ENCODE results near the gene BCAN. TPM values are rescaled to one million over a fixed set of nuclear protein-coding genes. Genes with fewer than 3 reads are reported as not detected.
A peak's percentile ranks its signal among the peaks of the same experiment; 100 is the strongest.

Gene BCAN
- total and polyA plus RNA-seq, 2 of the 8 experiments (the other 6 are each of a cell fraction or from before 2014, with no cell fraction given) = 4.5 to 24.0 TPM

GRCh38 chr1:156673387-156674121, 31.6 kb downstream of the BCAN start:
- Histone ChIP-seq H2BK20ac (ENCODE audit: low read length) (peak overlapping the region; percentile 100), H2BK12ac (ENCODE audit: low read depth, low read length) (peak overlapping the region; percentile 100), H4K8ac (ENCODE audit: extremely low read depth, insufficient read depth, low read length) (peak overlapping the region; percentile 66; the same call in 1 of the 2 replicates), H3K4ac (replicated peaks; ENCODE audit: insufficient read length, low read depth, low read length) (peak overlapping the region; percentile 22), H3K4me2 (ENCODE audit: insufficient read depth in 1 of 2, low read depth in 2 of 2, low read length in 2 of 2) (peak overlapping the region; percentile 71 to 87), H3K27me3 (replicated peaks in 1 of 4; ENCODE audit: control insufficient read depth in 3 of 4, extremely low read depth in 1 of 4, insufficient read depth in 3 of 4, low read length in 3 of 4) (no peaks in the 10 kb centered on the region; a peak in 1 of 7 replicates), H3K4me3 (ENCODE audit: extremely low read depth in 1 of 4, insufficient read depth in 2 of 4, low read depth in 3 of 4, low read length in 4 of 4) (peak overlapping the region; percentile 15 to 84 (median 22); a peak in 5 of 8 replicates), H4K91ac (replicated peaks; ENCODE audit: insufficient read length, low read length) (peak overlapping the region; percentile 98), H2AFZ (ENCODE audit: low read length) (no peak overlapping the region), H3K79me2 (ENCODE audit: control insufficient read depth in 1 of 2, insufficient read depth in 2 of 2, low read length in 2 of 2) (peaks cover 5 to 43% of the 10 kb centered on the region in 2 experiments; a peak in 3 of 4 replicates), H4K5ac (ENCODE audit: insufficient read length, low read depth, low read length) (peak overlapping the region; percentile 73), H2BK120ac (replicated peaks; ENCODE audit: low read depth, low read length) (peak overlapping the region; percentile 63), H4K20me1 (replicated peaks in 1 of 2; ENCODE audit: control insufficient read depth in 1 of 2, insufficient read depth in 2 of 2, low read length in 2 of 2) (peaks cover 4 to 10% of the 10 kb centered on the region in 2 experiments), H3K9me3 (ENCODE audit: insufficient read depth in 2 of 2, low read depth in 1 of 2, low read length in 1 of 2) (no peaks in the 10 kb centered on the region), H3K23ac (ENCODE audit: insufficient read length) (no peak overlapping the region), H3K23me2 (ENCODE audit: low read depth, low read length) (peaks cover 18% of the 10 kb centered on the region), H3K9ac (replicated peaks in 1 of 4; ENCODE audit: extremely low read depth in 1 of 4, low read depth in 3 of 4, low read length in 3 of 4) (peak overlapping the region in 3 of 4 experiments; percentile 42 to 65 (median 55); a peak in 6 of 7 replicates), H2BK5ac (ENCODE audit: low read depth, low read length) (peak overlapping the region; percentile 99), H2AK5ac (ENCODE audit: low read depth, low read length) (peak overlapping the region; percentile 99), H3K36me3 (ENCODE audit: control insufficient read depth in 2 of 4, insufficient read depth in 4 of 4, low read length in 3 of 4) (peaks cover 4 to 28% (median 12%) of the 10 kb centered on the region in 4 experiments; a peak in 7 of 8 replicates), H3K27ac (ENCODE audit: low read depth, low read length) (peak overlapping the region; percentile 87), H3K14ac (ENCODE audit: insufficient read length) (no peak overlapping the region), H3K4me1 (replicated peaks in 1 of 4; ENCODE audit: control insufficient read depth in 3 of 4, insufficient read depth in 4 of 4, low read length in 3 of 4) (peaks cover 7 to 52% (median 46%) of the 10 kb centered on the region in 4 experiments), H3K79me1 (ENCODE audit: low read depth, low read length) (peaks cover 15% of the 10 kb centered on the region; the same call in 1 of the 2 replicates), H3K56ac (replicated peaks; ENCODE audit: insufficient read length, low read depth, low read length) (peak overlapping the region; percentile 9), H3K18ac (ENCODE audit: extremely low read depth, low read length) (peak overlapping the region; percentile 100), H2BK15ac (ENCODE audit: low read length) (peak overlapping the region; percentile 100)
- WGBS, 2 experiments (ENCODE audit: extremely low coverage in 1 of 2, insufficient coverage in 1 of 2, insufficient read length in 1 of 2, insufficient replicate concordance in 2 of 2, low coverage in 1 of 2, low lambda C conversion rate in 2 of 2, missing lambda C conversion rate in 1 of 2) = 13% methylated on average over 8 of the region's 8 CpGs; no CpG with 5 or more reads in 1 of the 2 experiments
- DNase-seq (ENCODE audit: low read depth in 1 of 2, low spot score in 2 of 2) = peak; percentile 88 to 91
- FAIRE-seq = peak; percentile 100
- CTCF ChIA-PET (ENCODE audit: partially characterized antibody) = interaction anchor here (0.5 to 66.0 kb wide), 5 partner anchors 14 to 211 kb away, joined by 3 to 4284 read pairs (median 868); partner anchors contain the start of genes BCAN, CRABP2, HAPLN2 and ISG20L2
- POLR2A ChIA-PET (ENCODE audit: partially characterized antibody) = interaction anchor here (0.9 to 13.8 kb wide), 13 partner anchors 10 to 78 kb away, joined by 3 to 419 read pairs (median 7); partner anchors contain the start of genes CRABP2, HDGF, ISG20L2 and METTL25B
- TF ChIP-seq YY1 (IDR thresholded peaks at IDR 0.05; ENCODE audit: low read depth, low read length) = no peak
- peak; percentile 90 for TF ChIP-seq POU5F1 (IDR thresholded peaks at IDR 0.05; ENCODE audit: low read depth, low read length)
- TF ChIP-seq CTCF (IDR thresholded peaks at IDR 0.05; ENCODE audit: control extremely low read depth in 1 of 3, insufficient read depth in 1 of 3, low read depth in 1 of 3, low read length in 3 of 3) = no peak
- peak; percentile 70 to 88; a peak in 2 of 4 replicates for TF ChIP-seq SIN3A (conservative IDR thresholded peaks at IDR 0.05 in 1 of 2, IDR thresholded peaks at IDR 0.05 in 1 of 2; ENCODE audit: low read depth in 1 of 2, low read length in 2 of 2)
- peak; percentile 100 for TF ChIP-seq ATF2 (IDR thresholded peaks at IDR 0.05; ENCODE audit: low read length)
- no peak for TF ChIP-seq KDM4A (IDR thresholded peaks at IDR 0.05; ENCODE audit: low read depth, low read length, severe bottlenecking)

Data from H1 (cell line).